Osteoblast (primary cell): ENCODE data around the gene COX7A2. TPM values are rescaled to one million over a fixed set of nuclear protein-coding genes. Genes with fewer than 3 reads are reported as not detected.

Experiments used
- DNase-seq: peaks from one replicate; pipeline ENCODE4 v3.0.0; 2011; ENCODE audit warnings: low spot score, mixed read lengths; ENCODE audit not compliant: insufficient read length; ENCODE audit errors: missing footprints
- H2AFZ ChIP-seq: 2 replicates; pipeline ENCODE4 v1.6.0; 2011; ENCODE audit warnings: mild to moderate bottlenecking, low read length
- H3K27ac ChIP-seq: 2 replicates; pipeline ENCODE4 v1.5.1; 2011; ENCODE audit warnings: mild to moderate bottlenecking, low read depth, low read length, moderate library complexity
- H3K27me3 ChIP-seq: 2 replicates; pipeline ENCODE4 v1.6.0; 2012; ENCODE audit warnings: mild to moderate bottlenecking, control low read depth, inconsistent platforms, low read length, moderate library complexity; ENCODE audit not compliant: insufficient read depth
- H3K36me3 ChIP-seq: 2 replicates; pipeline ENCODE4 v1.5.1; 2011; ENCODE audit warnings: mild to moderate bottlenecking, low read length, control low read depth, moderate library complexity; ENCODE audit not compliant: insufficient read depth
- H3K4me1 ChIP-seq: 2 replicates; pipeline ENCODE4 v1.5.1; 2011; ENCODE audit warnings: mild to moderate bottlenecking, low read length, control low read depth, moderate library complexity; ENCODE audit not compliant: insufficient read depth
- H3K4me2 ChIP-seq: 2 replicates; pipeline ENCODE4 v1.6.0; 2011; ENCODE audit warnings: mild to moderate bottlenecking, low read length; ENCODE audit not compliant: insufficient read depth
- H3K4me3 ChIP-seq: fragments of 200-600 bp; sonication (generic); 3 replicates; pipeline ENCODE4 v1.5.1; 2012; ENCODE audit warnings: mild to moderate bottlenecking, low read length, inconsistent platforms; ENCODE audit not compliant: insufficient read depth
- H3K79me2 ChIP-seq: 2 replicates; pipeline ENCODE4 v1.6.0; 2012; ENCODE audit warnings: mild to moderate bottlenecking, low read length, control low read depth, inconsistent platforms; ENCODE audit not compliant: insufficient read depth
- H3K9me3 ChIP-seq: 2 replicates; pipeline ENCODE4 v1.5.1; 2011; ENCODE audit warnings: low read depth, low read length, control low read depth
- H4K20me1 ChIP-seq: 2 replicates; pipeline ENCODE4 v1.6.0; 2012; ENCODE audit warnings: mild to moderate bottlenecking, low read length, control low read depth; ENCODE audit not compliant: insufficient read depth
- total RNA-seq: library from RNA; depleted of rRNA; stranded (reverse); fragments of >200 nt; gene quantifications from 2 replicates; pipeline ENCODE4 v1.2.3, GENCODE V29; 2012
- TF ChIP-seq, protein P1 (sequence below): IDR thresholded peaks from 2 replicates; pipeline ENCODE4 v1.5.1; 2011; ENCODE audit warnings: mild to moderate bottlenecking, low read depth, low read length, moderate library complexity; ENCODE audit errors: extremely low read depth

COX7A2 gene
- total RNA-seq, 1 donor, result 72.0 TPM

DNA sequence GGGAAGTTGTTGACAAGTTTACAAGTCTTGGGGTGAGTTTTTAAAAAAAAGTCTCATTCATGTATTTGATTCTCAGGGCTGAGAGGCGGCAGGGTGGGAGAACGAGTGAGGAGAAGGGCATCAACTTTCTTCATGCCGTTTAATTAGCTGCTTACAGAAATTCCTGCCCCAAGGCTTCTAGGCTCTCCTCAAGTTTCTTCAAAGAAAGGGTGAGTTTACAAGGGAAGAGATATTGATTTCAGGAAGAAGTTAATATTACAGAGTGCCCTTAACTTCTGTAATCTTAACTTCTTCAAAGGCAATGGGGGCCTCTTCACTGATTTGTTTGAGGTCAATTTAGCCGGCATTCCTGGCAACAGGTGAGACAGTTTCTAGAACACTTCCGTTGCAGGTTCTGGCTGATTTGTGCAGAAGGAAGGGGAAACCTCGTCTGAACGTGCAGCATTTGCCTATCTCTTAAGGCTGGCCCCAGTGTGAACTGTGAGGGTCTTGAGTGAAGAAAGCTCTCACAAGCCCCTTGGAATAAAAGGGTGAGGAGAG lies 34.3 kb downstream of the COX7A2 start:
- H3K27ac ChIP-seq, result no peak overlapping the region
- peaks cover 22% of the 10 kb centered on the region for H3K4me1 ChIP-seq
- H3K79me2 ChIP-seq, result peaks cover 15% of the 10 kb centered on the region
- peak overlapping the region; percentile 91 for H3K4me2 ChIP-seq
- H3K9me3 ChIP-seq, result no peaks in the 10 kb centered on the region
- H4K20me1 ChIP-seq, result peaks cover 15% of the 10 kb centered on the region
- H3K27me3 ChIP-seq, result no peaks in the 10 kb centered on the region
- DNase-seq, result no peak
- no peak overlapping the region for H3K4me3 ChIP-seq
- H3K36me3 ChIP-seq, result no peaks in the 10 kb centered on the region
- H2AFZ ChIP-seq, result no peak overlapping the region
- TF ChIP-seq, protein P1, sequence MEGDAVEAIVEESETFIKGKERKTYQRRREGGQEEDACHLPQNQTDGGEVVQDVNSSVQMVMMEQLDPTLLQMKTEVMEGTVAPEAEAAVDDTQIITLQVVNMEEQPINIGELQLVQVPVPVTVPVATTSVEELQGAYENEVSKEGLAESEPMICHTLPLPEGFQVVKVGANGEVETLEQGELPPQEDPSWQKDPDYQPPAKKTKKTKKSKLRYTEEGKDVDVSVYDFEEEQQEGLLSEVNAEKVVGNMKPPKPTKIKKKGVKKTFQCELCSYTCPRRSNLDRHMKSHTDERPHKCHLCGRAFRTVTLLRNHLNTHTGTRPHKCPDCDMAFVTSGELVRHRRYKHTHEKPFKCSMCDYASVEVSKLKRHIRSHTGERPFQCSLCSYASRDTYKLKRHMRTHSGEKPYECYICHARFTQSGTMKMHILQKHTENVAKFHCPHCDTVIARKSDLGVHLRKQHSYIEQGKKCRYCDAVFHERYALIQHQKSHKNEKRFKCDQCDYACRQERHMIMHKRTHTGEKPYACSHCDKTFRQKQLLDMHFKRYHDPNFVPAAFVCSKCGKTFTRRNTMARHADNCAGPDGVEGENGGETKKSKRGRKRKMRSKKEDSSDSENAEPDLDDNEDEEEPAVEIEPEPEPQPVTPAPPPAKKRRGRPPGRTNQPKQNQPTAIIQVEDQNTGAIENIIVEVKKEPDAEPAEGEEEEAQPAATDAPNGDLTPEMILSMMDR, result no peak

DNA sequence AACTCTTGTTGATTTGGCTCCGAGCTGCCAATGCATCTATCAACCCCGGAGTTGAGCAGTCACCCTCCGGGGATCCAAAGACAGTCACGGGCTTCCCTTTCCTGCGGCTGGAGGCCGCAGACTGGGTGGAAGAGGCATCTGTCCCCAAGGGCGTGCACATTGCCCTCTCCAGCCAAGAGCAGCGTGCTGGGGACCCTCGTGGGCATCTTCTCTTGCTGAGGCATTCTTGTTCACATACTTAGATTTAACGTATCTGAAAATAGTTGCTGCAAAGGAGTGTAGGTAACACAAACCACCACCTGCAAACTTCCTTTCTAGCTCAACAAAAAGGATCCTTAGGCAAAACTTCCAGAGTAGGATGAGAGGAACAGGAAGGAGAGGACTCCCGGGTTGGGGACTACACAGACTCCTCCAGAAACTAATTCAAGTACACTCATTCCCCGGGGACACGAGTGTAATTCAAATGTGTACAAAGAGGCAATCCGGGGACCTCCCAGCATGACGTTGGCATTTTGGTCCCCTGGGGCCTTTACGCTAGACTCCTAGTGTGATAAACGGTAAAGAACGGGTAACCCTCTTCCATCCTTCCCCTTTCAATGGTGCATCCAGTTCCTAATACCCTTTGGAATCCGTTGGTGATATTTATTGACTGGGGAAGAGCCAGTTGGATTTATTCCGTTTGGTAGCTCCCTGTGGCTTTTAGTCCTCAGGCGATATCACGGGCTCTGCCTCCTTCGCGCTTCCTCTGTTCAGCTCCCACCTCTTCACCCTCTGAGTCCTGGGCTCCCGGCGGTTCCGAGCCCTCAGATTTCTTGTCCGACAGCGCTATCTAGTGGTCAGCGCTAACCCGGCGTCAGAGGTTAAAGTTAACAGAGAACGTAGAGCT lies 35.1 kb downstream of the COX7A2 start:
- H3K9me3 ChIP-seq, result no peaks in the 10 kb centered on the region
- DNase-seq, result peak; percentile 90
- TF ChIP-seq, protein P1, result peak; percentile 98
- peaks cover 27% of the 10 kb centered on the region for H3K4me1 ChIP-seq
- peak overlapping the region; percentile 69 for H3K4me3 ChIP-seq
- peak overlapping the region; percentile 79 for H3K27ac ChIP-seq
- peaks cover 22% of the 10 kb centered on the region for H3K79me2 ChIP-seq
- peak overlapping the region; percentile 91 for H3K4me2 ChIP-seq
- peaks cover 20% of the 10 kb centered on the region for H4K20me1 ChIP-seq
- H3K36me3 ChIP-seq, result peaks cover 5% of the 10 kb centered on the region
- H2AFZ ChIP-seq, result peak overlapping the region; percentile 87
- no peaks in the 10 kb centered on the region for H3K27me3 ChIP-seq

DNA sequence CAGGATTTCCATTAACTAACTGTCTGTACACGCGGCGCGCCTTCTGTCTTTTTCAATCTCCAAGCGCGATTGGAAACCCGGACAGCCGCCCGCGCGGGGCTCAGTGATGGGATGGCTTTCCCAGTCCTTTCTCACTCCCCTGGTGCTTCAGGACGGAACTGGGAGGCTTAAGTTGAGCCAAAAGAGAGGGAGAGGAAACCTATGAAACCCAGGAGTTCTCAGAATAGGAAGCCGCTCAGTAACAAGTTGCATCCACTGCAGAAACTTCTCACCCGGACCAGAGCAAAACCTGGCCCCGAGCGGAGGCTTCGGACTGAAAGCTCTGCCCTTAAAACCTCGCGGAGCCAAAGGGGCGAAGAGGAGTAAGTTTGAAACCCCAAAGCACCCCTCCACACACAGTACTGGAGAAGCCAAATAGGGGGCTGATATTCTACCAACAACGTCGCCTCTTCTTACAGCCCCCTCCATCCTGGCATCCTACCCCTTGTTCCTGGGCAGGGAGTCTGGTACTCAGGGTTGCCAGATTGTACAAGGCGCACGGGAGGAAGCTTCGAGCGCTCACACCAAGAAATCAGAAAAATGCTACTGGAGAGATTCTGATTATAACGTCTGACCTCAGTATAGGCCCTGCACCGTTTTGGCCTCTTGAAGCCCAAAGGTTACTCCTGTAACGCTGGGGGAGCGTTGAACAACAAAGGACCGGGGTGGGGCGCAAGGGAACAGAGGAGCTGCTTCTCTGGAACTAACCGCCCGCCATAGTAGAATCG lies 36.8 kb downstream of the COX7A2 start:
- Histone ChIP-seq H3K4me3 (peak overlapping the region; percentile 95), H2AFZ (peak overlapping the region; percentile 80), H3K4me2 (peak overlapping the region; percentile 94), H3K9me3 (no peaks in the 10 kb centered on the region), H3K79me2 (peaks cover 40% of the 10 kb centered on the region), H4K20me1 (peaks cover 21% of the 10 kb centered on the region), H3K4me1 (peaks cover 32% of the 10 kb centered on the region), H3K36me3 (peaks cover 20% of the 10 kb centered on the region), H3K27ac (peak overlapping the region; percentile 98), H3K27me3 (no peaks in the 10 kb centered on the region)
- TF ChIP-seq, protein P1, result no peak
- peak; percentile 36 for DNase-seq
